GM19468 (cell line): ENCODE measurements around the gene ANKRD65.
"Not testable (repeated sequence)": the region's sequence is repeated elsewhere in the genome, so short reads cannot be mapped to it uniquely, and the experiment has no call there.

Experiments
- ATAC-seq: cut with Tn5 transposase; IDR thresholded peaks from one replicate; pipeline ENCODE4 v1.9.1; 2021; ENCODE audit warnings: mild to moderate bottlenecking, moderate library complexity, moderate number of reproducible peaks; ENCODE audit not compliant: unreplicated experiment; ENCODE audit errors: extremely low read depth

Gene ANKRD65

DNA sequence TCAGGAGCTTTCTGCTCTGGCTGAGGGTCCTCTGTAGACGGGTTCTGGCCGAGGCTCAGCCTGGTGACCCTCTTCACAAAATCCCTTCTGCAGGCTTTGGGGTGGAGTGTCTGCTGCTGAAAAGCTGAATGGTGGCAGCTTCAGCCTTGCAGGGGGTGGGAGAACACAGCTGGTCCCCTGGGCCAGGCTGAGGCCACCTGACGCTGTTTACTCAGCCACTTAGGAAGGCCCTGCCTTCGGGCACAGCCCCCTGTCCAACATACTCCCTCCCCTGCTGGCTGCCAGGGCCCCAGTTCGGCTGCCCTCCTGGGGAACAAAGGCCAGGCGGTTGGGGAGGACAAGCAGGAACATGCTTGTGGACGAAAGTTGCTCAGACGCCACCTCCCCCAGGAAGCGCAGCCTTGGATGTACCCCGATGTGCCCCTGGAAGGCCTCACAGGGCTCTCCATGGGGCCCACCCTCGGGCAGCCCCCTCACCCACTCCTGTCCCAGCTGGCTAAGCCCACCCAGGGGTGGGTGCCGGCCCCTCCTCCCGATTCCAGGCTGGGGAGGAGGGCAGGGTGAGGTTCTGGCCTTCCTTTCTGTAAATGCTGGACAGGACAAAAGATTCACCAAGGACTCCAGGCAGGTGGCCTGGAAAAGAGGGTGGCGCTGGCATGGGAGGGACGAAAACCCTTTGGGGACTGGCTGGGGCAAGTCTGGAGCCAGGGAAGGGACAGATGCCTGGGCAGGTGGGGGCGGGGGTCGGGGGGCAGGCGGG is at the start of gene ANKRD65:
TSS of gene ANKRD65 (minus strand) at position 130 of the 760 bp plus-strand sequence. CDS start 271 bp downstream, outside the sequence.
- no peak for ATAC-seq

DNA sequence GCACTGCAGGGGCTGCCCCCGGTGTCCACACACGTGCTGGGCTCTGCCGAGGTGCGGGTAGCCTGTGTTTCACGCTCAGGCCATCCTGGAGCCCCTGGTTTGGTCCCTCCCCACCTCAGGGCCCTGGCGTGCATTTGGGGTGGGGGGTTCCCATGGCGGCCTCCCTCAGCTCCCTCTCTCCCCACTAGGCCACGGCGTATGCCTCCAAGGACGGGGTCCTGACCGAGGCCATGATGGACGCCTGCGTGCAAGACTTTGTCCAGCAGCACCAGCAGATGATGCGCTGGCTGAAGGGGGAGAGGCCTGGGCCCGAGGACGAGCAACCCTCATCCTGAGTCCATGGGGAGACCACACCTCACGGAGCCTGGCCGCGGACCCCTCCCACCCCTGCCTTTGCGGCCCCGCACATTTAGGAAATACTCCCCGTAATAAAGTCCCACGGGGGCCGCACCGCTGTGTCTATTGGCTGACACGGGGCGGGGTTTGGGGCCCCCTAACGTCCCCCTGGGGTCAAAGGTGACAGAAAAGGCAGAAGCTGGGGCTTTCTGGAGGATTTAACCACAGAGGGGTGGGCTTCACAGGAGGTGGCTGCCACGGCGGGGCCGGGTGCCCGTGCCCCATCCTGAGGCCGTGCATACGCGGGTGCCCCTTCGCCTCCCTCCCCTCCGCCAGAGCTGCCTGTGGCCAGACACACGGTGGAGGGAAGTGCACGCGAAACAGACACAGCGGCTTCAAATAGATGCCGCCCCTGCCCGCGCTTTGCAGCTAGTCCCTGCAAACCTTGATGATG is 47.3 kb upstream of the ANKRD65 start:
- ATAC-seq: not testable (repeated sequence)

DNA sequence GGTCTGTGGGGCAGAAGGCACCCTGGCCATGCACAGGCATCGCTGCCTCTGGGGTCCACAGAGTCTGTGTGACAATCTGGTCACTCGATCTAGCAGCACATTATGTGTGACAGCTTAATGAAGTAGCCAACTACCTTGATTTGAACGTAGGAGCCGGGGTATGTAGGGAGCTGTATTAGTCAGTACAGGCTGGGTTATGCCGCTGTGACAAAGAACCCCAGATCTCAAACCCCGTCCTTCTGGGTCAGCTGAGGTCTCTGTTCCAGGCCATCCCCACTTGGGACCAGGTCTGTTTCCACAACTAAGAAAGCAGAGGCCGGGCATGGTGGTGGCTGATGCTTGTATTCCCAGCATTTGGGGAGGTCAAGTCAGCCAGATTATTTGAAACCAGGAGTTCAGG is 42.2 kb upstream of the ANKRD65 start:
- ATAC-seq: no peak

GRCh38 chr1:1462318-1462966 is 41.4 kb upstream of the ANKRD65 start:
- ATAC-seq: no peak

DNA sequence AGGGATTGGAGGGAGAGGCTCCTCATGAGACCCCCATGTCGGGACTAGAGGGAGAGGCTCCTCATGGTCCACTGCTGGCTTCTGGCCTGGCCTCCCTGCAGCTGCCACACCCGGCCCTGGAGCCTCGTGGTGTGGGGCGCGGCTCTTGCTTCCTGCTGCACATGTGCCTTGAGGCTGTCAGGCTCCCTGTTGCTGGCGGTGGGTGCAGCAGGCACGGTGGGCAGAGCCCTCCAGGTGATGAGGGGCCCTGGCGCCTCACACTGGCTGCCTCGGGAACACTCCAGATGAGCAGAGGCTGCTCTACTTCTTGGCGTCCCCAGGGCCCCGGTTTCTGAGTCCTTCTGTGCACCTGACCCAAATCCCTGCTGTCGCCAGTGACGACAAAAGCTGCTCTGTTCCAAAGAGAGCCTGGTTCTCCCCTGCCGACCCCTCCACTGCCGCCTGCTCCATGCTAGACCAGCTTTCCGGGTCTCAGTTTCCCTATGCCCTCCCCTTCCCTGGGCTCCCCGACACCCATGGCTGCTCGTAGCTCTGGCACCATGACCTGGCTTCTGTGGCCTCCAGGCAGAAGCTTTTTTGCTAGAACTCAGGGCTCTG is 40.7 kb upstream of the ANKRD65 start:
- no peak for ATAC-seq

DNA sequence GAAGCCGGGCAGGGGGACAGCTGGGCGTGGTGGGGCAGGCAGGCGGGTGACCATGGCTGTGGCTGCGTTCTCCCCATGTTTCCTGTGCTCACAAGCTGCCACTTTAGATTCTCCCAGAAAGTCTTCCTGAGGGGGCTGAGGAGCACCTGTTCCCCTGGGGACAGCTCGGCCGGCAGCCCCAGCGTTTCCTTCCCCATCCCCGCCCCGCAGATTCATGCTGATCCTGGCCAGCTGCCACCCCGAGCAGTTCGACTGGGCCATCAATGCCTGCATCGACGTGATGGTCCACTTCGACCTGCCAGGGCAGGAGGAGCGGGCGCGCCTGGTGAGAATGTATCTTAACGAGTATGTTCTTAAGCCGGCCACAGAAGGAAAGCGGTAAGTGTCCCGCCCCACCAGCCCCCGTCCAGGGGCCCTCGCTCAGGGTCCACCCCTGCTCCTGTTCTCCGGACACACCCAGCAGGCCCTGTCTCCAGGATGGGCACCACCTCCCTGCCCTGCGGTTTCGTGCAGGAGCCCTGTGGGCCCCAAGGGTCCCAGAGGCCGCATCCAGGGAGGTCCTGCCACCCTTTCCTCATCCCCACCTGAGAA is 39.6 kb upstream of the ANKRD65 start:
- ATAC-seq: no peak

GRCh38 chr1:1459711-1460110 is 38.6 kb upstream of the ANKRD65 start:
- not testable (repeated sequence) for ATAC-seq

GRCh38 chr1:1459156-1459555 is 38.1 kb upstream of the ANKRD65 start:
- ATAC-seq: not testable (repeated sequence)

- not testable (repeated sequence) for ATAC-seq
Observed at GRCh38 chr1:1456683-1457255, 35.7 kb upstream of the ANKRD65 start.

DNA sequence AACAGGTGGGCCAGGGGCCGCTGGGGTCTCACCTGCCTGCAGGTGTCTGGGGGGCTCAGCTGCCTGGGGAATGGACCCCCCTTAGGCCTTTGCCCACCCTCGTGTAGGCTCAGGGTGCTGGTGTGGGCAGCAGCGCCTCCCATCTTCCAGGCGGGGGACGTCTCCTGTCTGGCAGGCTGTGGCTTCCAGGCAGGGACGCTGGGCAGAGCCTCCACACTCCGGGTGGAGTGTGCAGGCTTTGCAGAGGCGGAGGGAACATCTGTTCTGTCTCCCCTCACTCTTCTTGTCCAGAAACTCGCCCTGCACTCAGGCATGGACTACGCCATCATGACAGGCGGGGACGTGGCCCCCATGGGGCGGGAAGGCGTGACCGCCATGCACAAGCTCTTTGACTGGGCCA is 34.9 kb upstream of the ANKRD65 start:
- not testable (repeated sequence) for ATAC-seq

GRCh38 chr1:1455366-1455884 is 34.3 kb upstream of the ANKRD65 start:
- no peak for ATAC-seq

DNA sequence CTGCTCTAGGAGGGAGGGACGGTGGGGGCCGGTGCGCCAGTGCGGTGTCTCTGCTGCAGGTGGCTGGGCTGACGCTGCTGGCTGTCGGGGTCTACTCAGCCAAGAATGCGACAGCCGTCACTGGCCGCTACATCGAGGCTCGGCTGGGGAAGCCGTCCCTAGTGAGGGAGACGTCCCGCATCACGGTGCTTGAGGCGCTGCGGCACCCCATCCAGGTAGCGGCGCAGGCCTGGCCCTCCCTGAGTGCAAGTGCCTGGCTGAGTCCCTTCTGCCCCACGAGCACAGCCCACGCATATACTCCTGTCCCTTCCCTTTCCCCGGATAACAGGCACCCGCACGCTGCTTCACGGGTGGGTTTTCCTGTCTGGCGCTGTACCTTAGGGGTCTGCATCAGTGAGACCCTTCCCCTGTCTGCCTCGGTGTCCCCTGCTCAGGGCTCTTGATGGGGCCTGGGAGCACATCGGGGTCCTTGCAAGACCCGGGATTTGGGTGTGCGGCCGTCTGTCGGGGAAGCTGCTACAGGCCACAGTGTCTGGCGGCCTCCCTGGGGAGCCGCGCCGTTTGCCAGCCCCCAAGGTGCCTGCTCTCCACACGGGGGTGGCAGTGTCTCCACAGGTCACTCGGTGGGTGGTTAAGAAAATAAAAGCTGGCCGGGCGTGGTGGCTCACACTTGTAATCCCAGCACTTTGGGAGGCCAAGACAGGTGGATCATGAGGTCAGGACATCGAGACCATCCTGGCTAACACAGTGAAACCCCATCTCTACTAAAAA is 33.4 kb upstream of the ANKRD65 start:
- ATAC-seq: not testable (repeated sequence)

GRCh38 chr1:1452882-1453281 is 31.8 kb upstream of the ANKRD65 start:
- ATAC-seq: no peak

DNA sequence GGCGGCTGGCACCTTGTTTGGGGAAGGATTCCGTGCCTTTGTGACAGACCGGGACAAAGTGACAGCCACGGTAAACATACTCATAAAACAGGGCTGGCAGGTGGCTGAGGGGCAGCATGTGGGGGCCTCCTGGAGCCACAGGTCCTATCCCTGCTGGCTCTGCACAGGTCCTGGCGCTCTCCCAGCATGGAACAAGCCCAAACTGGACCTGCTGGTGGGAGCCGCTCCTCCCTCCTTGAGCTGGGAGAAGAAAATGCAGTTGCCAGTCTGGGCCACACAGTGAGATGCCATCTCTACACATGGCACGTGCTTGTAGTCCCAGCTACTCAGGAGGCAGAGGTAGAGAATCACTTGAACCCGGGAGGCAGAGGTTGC is 31.3 kb upstream of the ANKRD65 start:
- not testable (repeated sequence) for ATAC-seq

- no peak for ATAC-seq
Observed at GRCh38 chr1:1451696-1452364, 30.8 kb upstream of the ANKRD65 start.

GRCh38 chr1:1450616-1451015 is 29.5 kb upstream of the ANKRD65 start:
- not testable (repeated sequence) for ATAC-seq

DNA sequence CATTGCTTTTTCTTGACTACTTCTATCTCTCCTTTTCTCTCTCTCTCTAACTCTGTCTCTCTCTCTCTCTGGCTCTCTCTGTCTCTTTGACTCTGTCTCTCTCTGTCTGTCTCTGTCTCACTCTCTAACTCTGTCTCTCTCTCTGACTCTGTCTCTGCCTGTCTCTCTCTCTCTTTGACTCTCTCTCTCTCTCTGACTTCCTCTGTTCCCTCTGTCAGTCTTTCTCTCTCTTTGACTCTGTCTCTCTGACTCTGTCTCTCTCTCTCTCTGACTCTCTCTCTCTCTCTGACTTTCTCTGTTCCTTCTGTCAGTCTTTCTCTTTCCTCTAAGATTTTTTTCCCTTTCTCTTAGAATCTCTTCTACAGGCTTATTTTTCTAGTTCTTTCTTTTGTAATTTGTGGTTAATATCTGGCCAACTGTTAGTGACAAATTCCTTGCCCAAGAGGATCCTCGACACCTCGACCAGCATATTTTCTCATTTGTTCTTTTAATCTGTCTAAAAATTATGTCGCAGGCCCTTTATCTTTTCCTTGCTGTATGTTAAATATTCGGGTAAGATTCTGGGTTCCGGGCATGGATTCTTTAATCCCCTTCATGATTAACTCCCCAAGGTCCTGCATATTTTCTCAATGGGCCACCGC is 28.1 kb upstream of the ANKRD65 start, which contains the start of gene ATAD3C:
TSS of gene ATAD3C (plus strand) at position 591 of the 641 bp plus-strand sequence. CDS start 995 bp downstream, outside the sequence.
- ATAC-seq: no peak

GRCh38 chr1:1446631-1447030 is 25.6 kb upstream of the ANKRD65 start:
- not testable (repeated sequence) for ATAC-seq
